B cell (primary cell): ENCODE data around the gene CCDC43. TPM values are rescaled to one million over a fixed set of nuclear protein-coding genes. Genes with fewer than 3 reads are reported as not detected.

ENCODE experiments used
- ATAC-seq: fragments of 200-7000 bp; cut with Tn5 transposase; one replicate; pipeline ENCODE4 v1.10.0; 2021; ENCODE audit warnings: low read depth, mild to moderate bottlenecking, moderate number of reproducible peaks, moderate library complexity
- CTCF ChIA-PET: fragments of 350-600 bp; sonication (Branson Sonifier 250); formaldehyde crosslinking; loops from one replicate; lab custom pipeline; 2021; ENCODE audit warnings: antibody characterized with exemption, inconsistent platforms; lab: Charles Lee
- POLR2A ChIA-PET: fragments of 350-600 bp; sonication (Branson Sonifier 250); formaldehyde crosslinking; loops from one replicate; lab custom pipeline; 2021; ENCODE audit warnings: antibody characterized with exemption; lab: Charles Lee
- DNase-seq: peaks from one replicate; pipeline ENCODE4 v3.0.0; 2013
- H2AFZ ChIP-seq: 2 replicates; pipeline ENCODE4 v1.6.1; 2012; ENCODE audit warnings: mild to moderate bottlenecking, low read depth, low read length; ENCODE audit not compliant: insufficient read depth, poor library complexity, severe bottlenecking
- H3K27ac ChIP-seq, 2 donors: 1 replicate in 1 of 2; 2 replicates in 1 of 2; pipeline ENCODE4 v1.5.1; 2012 to 2013; ENCODE audit warnings: low read length in 2 of 2, mild to moderate bottlenecking in 2 of 2, moderate library complexity in 1 of 2
- H3K27me3 ChIP-seq, 4 experiments: fragments of 200-600 bp in 1 of 4; sonication (generic) in 1 of 4; replicated peaks in 1 of 4; 1 replicate in 2 of 4; 2 replicates in 2 of 4; pipeline versions ENCODE4 v1.6.1 to v1.7.0; 2013 to 2016; ENCODE audit warnings: low read length in 3 of 4, mild to moderate bottlenecking in 2 of 4, mixed read lengths in 1 of 4, moderate library complexity in 1 of 4; ENCODE audit not compliant: insufficient read depth in 4 of 4, control insufficient read depth in 3 of 4; ENCODE audit errors: control extremely low read depth in 1 of 4
- H3K36me3 ChIP-seq, 2 experiments: replicated peaks in 1 of 2; 1 replicate in 1 of 2; 2 replicates in 1 of 2; pipeline versions ENCODE4 v1.6.1 to v1.7.1; 2013; ENCODE audit warnings: low read length in 1 of 2; ENCODE audit not compliant: insufficient read depth in 2 of 2, control insufficient read depth in 1 of 2; ENCODE audit errors: control extremely low read depth in 1 of 2, extremely low read depth in 1 of 2
- H3K4me1 ChIP-seq, 2 donors: fragments of 200-600 bp in 1 of 2; sonication (generic) in 1 of 2; 1 replicate in 1 of 2; 2 replicates in 1 of 2; pipeline versions ENCODE4 v1.5.1 to v1.6.1; 2013 to 2017; ENCODE audit warnings: low read length in 2 of 2; ENCODE audit not compliant: control insufficient read depth in 2 of 2, insufficient read depth in 2 of 2
- H3K4me2 ChIP-seq: replicated peaks from 2 replicates; pipeline ENCODE3; 2012; ENCODE audit warnings: mild to moderate bottlenecking, low read depth, low read length; ENCODE audit not compliant: poor library complexity, severe bottlenecking
- H3K4me3 ChIP-seq, 5 experiments: fragments of 200-600 bp in 1 of 5; sonication (generic) in 1 of 5; 1 replicate in 3 of 5; 2 replicates in 2 of 5; pipeline versions ENCODE4 v1.5.1 to v1.7.0; 2011 to 2016; ENCODE audit warnings: low read length in 4 of 5, mild to moderate bottlenecking in 4 of 5, low read depth in 2 of 5, control low read depth in 1 of 5, moderate library complexity in 1 of 5; ENCODE audit not compliant: insufficient read depth in 1 of 5; ENCODE audit errors: control extremely low read depth in 1 of 5, extremely low read depth in 1 of 5
- H3K79me2 ChIP-seq: fragments of 200-600 bp; sonication (generic); one replicate; pipeline ENCODE4 v1.6.0; 2016; ENCODE audit warnings: low read length; ENCODE audit not compliant: control insufficient read depth, insufficient read depth
- H3K9ac ChIP-seq: fragments of 200-600 bp; sonication (generic); 2 replicates; pipeline ENCODE4 v1.6.1; 2017; ENCODE audit warnings: mild to moderate bottlenecking, low read length, moderate library complexity
- H3K9me3 ChIP-seq, 3 donors: one replicate each; pipeline versions ENCODE4 v1.6.1 to v1.7.1; 2013; ENCODE audit warnings: low read length in 2 of 3; ENCODE audit not compliant: control insufficient read depth in 2 of 3, insufficient read depth in 1 of 3; ENCODE audit errors: control extremely low read depth in 1 of 3
- H4K20me1 ChIP-seq: 2 replicates; pipeline ENCODE4 v1.6.0; 2012; ENCODE audit warnings: mild to moderate bottlenecking, low read length; ENCODE audit not compliant: insufficient read depth, control insufficient read depth, poor library complexity, severe bottlenecking
- H3K27ac Mint-ChIP-seq: one replicate; pipeline ENCODE4 v1.8.0; 2021; ENCODE audit warnings: mixed read lengths
- H3K27me3 Mint-ChIP-seq: one replicate; pipeline ENCODE4 v1.8.0; 2021; ENCODE audit warnings: mixed read lengths
- H3K4me1 Mint-ChIP-seq: one replicate; pipeline ENCODE4 v1.8.0; 2021; ENCODE audit warnings: mixed read lengths
- H3K4me3 Mint-ChIP-seq: one replicate; pipeline ENCODE4 v1.8.0; 2021; ENCODE audit warnings: mixed read lengths
- H3K9me3 Mint-ChIP-seq: one replicate; pipeline ENCODE4 v1.8.0; 2022; ENCODE audit warnings: mixed read lengths; ENCODE audit not compliant: insufficient read depth
- CTCF ChIP-seq: fragments of 200-600 bp; IDR thresholded peaks from one replicate; pipeline ENCODE4 v1.8.0; 2022; ENCODE audit warnings: antibody characterized with exemption, mild to moderate bottlenecking
- EZH2 ChIP-seq: IDR thresholded peaks from 2 replicates; pipeline ENCODE4 v1.6.1; 2012; ENCODE audit warnings: borderline replicate concordance, low read depth, mild to moderate bottlenecking, moderate library complexity, low read length; ENCODE audit not compliant: insufficient read depth, poor library complexity, severe bottlenecking
- WGBS: methylation state at CpG from one replicate; pipeline ENCODE4 v1.1.5; 2013; ENCODE audit warnings: missing lambda C conversion rate; ENCODE audit not compliant: insufficient coverage; 5-methylcytosine and 5-hydroxymethylcytosine counted together
- intact Hi-C: fragments of 100-400 bp; cut with micrococcal nuclease; formaldehyde crosslinking; loops from one replicate; pipeline ENCODE4 v1.10.0; 2022
- polyA plus RNA-seq: library from polyadenylated mRNA; depleted of rRNA; stranded (reverse); fragments of >200 nt; gene quantifications from 2 replicates; pipeline ENCODE4 v1.2.3, GENCODE V29; 2012
- total RNA-seq, 2 donors: library from RNA; stranded (reverse); fragments of 120-200 nt in 1 of 2; gene quantifications; 1 replicate in 1 of 2; 2 replicates in 1 of 2; pipeline versions ENCODE4 v1.2.3 to v1.2.4, GENCODE V29; 2013 to 2022

The CCDC43 gene
- total and polyA plus RNA-seq, 2 donors (not counting 1 experiment from before 2014, with no cell fraction given): 3.3 to 22.7 TPM

GRCh38 chr17:44653954-44654353 lies 35.6 kb downstream of the CCDC43 start:
- intact Hi-C loops: no loop called here
- ATAC-seq (no peak), DNase-seq (no peak)
- no peak overlapping the region for H3K27ac ChIP-seq
- Mint-ChIP-seq H3K27me3 (peaks cover 32% of the 10 kb centered on the region), H3K27ac (no peak overlapping the region), H3K4me1 (peaks cover 5% of the 10 kb centered on the region), H3K4me3 (no peak overlapping the region), H3K9me3 (peaks cover 2% of the 10 kb centered on the region)
- peaks cover 3 to 13% of the 10 kb centered on the region in 2 donors for H3K4me1 ChIP-seq
- no CpG with 5 or more reads among the region's 1 CpG for WGBS
- no peaks in the 10 kb centered on the region for H3K36me3 ChIP-seq
- no peak overlapping the region for H3K4me3 ChIP-seq
- ChIA-PET POLR2A (no interaction called here), CTCF (interaction anchor here (0.7 kb wide), 1 partner anchor 10 kb away, joined by 5 read pairs; no protein-coding TSS in a partner anchor)
- H3K9me3 ChIP-seq: peaks cover 0 to 25% (median 0%) of the 10 kb centered on the region in 3 donors
- H4K20me1 ChIP-seq: no peaks in the 10 kb centered on the region
- H3K4me2 ChIP-seq: no peak overlapping the region
- H2AFZ ChIP-seq: no peak overlapping the region
- H3K27me3 ChIP-seq: peaks cover 0 to 32% (median 17%) of the 10 kb centered on the region in 4 experiments
- H3K79me2 ChIP-seq: no peaks in the 10 kb centered on the region
- TF ChIP-seq EZH2 (no peak), CTCF (no peak)
- H3K9ac ChIP-seq: no peak overlapping the region

GRCh38 chr17:44653384-44653783 lies 36.2 kb downstream of the CCDC43 start:
- H3K79me2 ChIP-seq: no peaks in the 10 kb centered on the region
- no peak overlapping the region for H3K4me2 ChIP-seq
- ChIA-PET POLR2A (no interaction called here), CTCF (interaction anchor here (0.6 to 0.7 kb wide), 2 partner anchors 10 to 24 kb away, joined by 4 to 5 read pairs; no protein-coding TSS in a partner anchor)
- no peak overlapping the region for H3K4me3 ChIP-seq
- H4K20me1 ChIP-seq: no peaks in the 10 kb centered on the region
- no peak overlapping the region for H3K27ac ChIP-seq
- 100% methylated on average over 1 of the region's 3 CpGs for WGBS
- peaks cover 3 to 13% of the 10 kb centered on the region in 2 donors for H3K4me1 ChIP-seq
- Mint-ChIP-seq H3K4me3 (no peak overlapping the region), H3K27ac (no peak overlapping the region), H3K27me3 (peaks cover 33% of the 10 kb centered on the region), H3K4me1 (peaks cover 5% of the 10 kb centered on the region), H3K9me3 (peaks cover 2% of the 10 kb centered on the region)
- no peak for ATAC-seq
- H3K9me3 ChIP-seq: peaks cover 0 to 25% (median 0%) of the 10 kb centered on the region in 3 donors
- intact Hi-C loops: no loop called here
- no peak overlapping the region for H2AFZ ChIP-seq
- peaks cover 0 to 32% (median 17%) of the 10 kb centered on the region in 4 experiments for H3K27me3 ChIP-seq
- no peak for DNase-seq
- no peaks in the 10 kb centered on the region for H3K36me3 ChIP-seq
- TF ChIP-seq CTCF (no peak), EZH2 (no peak)
- H3K9ac ChIP-seq: no peak overlapping the region
